GM19043 (cell line): Measurements from ENCODE around the gene SLX4.
"Not testable (repeated sequence)": the region's sequence is repeated elsewhere in the genome, so short reads cannot be mapped to it uniquely, and the experiment has no call there.

Experiments
- ATAC-seq: cut with Tn5 transposase; IDR thresholded peaks from one replicate; pipeline ENCODE4 v1.9.1; 2021; ENCODE audit warnings: low read depth; ENCODE audit not compliant: unreplicated experiment

SLX4 gene, protein sequence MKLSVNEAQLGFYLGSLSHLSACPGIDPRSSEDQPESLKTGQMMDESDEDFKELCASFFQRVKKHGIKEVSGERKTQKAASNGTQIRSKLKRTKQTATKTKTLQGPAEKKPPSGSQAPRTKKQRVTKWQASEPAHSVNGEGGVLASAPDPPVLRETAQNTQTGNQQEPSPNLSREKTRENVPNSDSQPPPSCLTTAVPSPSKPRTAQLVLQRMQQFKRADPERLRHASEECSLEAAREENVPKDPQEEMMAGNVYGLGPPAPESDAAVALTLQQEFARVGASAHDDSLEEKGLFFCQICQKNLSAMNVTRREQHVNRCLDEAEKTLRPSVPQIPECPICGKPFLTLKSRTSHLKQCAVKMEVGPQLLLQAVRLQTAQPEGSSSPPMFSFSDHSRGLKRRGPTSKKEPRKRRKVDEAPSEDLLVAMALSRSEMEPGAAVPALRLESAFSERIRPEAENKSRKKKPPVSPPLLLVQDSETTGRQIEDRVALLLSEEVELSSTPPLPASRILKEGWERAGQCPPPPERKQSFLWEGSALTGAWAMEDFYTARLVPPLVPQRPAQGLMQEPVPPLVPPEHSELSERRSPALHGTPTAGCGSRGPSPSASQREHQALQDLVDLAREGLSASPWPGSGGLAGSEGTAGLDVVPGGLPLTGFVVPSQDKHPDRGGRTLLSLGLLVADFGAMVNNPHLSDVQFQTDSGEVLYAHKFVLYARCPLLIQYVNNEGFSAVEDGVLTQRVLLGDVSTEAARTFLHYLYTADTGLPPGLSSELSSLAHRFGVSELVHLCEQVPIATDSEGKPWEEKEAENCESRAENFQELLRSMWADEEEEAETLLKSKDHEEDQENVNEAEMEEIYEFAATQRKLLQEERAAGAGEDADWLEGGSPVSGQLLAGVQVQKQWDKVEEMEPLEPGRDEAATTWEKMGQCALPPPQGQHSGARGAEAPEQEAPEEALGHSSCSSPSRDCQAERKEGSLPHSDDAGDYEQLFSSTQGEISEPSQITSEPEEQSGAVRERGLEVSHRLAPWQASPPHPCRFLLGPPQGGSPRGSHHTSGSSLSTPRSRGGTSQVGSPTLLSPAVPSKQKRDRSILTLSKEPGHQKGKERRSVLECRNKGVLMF (N-terminal part only)

DNA sequence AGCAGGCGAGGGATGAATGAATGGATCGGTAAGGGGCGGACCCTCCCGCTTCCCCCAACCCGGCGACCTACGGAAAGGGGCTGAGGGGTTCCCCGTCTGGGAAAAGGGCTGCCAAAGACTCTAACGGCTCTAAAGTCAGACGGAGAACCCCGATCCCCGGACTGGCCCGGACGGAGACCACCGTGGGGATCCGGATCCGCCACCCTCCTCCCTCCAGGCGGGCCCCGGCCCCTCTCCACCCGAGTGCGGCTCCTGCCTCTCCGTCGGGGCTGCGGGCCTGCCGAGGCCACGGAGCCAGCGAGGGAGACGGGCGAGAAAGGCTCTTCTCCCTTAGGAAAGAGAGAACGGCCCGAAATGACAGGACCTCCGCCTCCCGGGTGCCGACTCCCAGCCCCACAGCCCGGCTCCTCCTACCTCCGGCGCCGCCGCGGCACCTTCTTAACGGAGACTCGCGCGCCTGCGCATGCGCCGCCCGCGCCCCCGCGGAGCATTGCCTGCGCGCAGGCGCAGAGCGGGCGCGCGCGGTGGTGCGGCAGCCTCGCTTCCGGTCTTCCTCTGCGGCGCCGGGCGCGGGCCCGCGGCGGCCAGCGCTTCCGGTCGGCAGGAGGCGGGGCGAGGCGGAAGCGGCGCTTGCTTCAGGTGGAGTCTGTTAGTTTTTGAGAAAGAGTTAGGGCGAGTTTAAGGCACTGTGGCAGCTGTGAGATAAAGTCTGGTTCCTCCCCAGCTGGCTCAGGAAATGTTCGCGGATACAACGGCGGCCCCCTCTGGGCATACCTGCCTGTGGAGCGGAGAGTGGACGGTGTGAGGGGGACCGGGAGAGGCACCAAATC, at the start of gene SLX4:
TSS of gene SLX4 (minus strand) at position 461 of the 830 bp plus-strand sequence. CDS start 2,642 bp downstream, outside the sequence.
- ATAC-seq = peak; percentile 81

DNA sequence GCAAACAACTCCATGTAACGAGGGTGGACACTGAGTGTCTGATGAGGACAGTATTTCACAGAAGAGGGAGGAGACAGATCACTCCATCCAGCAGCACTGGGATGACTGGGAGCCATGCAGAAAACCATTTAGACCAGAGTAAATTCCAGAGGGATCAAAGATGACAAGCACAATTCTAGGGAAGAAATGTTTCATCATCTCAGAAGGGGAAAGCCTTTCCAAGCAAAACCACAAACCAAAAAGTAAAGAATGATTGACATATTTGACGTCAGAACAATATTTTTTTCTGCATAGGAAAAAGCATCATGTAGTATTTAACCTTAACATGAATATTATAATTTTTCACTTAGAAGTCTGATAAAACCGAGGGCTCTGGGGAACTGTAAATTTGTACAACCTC, 47.8 kb upstream of the SLX4 start:
- no peak for ATAC-seq

DNA sequence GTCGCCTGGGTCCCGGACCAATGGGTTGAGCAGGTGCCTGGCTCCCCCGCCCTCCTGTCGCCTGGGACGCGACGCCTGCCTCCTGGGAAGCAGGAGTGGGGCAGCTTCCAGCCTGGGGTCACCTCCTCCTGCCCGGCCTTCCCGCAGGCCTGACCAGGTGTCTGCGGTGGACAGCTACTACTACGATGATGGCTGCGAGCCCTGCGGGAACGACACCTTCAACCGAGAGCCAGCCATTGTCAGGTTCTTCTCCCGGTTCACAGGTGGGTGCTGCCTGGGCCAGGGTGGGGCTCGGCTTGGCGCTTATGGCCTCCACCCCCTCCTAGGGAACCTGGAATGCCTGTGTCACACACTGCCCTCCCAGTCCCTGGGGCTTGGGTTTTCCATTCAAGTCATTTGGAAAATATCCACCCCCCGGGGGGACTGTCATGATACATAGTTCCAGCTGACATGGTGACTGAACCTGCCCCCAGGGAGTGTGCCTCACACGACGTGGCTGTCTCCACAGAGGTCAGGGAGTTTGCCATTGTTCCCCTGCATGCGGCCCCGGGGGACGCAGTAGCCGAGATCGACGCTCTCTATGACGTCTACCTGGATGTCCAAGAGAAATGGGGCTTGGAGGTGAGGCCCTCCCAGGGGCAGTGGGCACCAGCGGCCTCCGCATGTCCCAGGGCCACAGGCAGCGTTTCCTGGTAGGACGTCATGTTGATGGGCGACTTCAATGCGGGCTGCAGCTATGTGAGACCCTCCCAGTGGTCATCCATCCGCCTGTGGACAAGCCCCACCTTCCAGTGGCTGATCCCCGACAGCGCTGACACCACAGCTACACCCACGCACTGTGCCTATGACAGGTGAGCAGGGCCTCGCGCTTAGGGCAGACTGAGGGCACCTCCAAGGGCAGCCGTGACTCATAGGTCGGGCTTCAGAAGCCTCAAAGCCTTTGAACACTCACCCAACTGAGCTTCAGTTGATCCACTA, 45.4 kb upstream of the SLX4 start:
- ATAC-seq = no peak

DNA sequence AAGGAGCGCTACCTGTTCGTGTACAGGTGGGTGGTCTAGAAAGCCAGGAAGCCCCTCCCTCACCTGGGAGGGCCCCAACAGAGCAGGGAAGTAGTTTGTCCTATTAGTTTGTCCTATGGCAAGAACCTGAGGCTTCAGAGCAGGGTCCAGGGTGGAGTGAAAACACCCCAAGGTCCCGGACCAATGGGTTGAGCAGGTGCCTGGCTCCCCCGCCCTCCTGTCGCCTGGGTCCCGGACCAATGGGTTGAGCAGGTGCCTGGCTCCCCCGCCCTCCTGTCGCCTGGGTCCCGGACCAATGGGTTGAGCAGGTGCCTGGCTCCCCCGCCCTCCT, 44.7 kb upstream of the SLX4 start:
- not testable (repeated sequence) for ATAC-seq

DNA sequence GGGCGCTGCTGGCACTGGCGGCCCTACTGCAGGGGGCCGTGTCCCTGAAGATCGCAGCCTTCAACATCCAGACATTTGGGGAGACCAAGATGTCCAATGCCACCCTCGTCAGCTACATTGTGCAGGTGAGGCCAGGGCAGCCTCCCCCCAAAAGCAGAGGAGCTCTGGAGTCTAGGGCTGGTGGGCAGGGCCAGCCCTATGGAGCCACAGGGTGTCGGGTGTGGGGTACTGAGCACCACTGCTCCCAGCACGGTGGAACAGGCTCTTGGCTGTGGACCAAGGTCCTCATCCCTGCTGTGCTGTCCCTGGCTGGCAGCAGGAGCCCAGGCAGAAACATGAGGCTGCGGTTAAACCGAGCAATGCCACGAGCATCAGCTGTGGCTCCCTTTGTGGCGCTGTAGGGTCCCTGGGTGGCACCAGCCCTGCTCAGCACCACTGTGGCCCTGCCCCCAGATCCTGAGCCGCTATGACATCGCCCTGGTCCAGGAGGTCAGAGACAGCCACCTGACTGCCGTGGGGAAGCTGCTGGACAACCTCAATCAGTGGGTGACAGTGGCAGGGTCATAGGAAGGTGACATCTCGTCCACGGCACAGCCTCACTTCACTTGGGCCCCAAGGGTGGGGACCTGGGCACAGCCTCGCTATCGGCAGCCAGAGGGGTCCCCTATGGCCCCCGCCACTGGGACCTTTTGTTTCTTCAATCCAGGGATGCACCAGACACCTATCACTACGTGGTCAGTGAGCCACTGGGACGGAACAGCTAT, 44.2 kb upstream of the SLX4 start:
- no peak for ATAC-seq

DNA sequence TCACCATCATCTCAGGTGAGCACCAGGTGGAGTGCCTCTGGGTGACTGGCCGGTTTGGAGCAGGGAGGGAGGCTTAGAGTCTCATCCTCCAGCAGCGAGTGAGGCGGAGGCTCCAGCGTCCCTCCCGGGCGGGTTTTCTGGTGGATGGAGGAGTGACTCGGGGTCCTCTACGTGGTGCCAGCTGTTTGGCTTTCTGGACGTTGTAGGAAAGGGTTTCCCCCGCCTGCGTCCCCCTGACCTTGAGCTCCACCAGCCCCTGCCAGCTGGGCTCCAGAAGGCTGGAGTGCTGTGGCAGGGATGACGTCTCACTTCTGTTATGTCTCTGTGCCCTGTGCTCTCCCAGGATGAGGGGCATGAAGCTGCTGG, 43.6 kb upstream of the SLX4 start:
- no peak for ATAC-seq

DNA sequence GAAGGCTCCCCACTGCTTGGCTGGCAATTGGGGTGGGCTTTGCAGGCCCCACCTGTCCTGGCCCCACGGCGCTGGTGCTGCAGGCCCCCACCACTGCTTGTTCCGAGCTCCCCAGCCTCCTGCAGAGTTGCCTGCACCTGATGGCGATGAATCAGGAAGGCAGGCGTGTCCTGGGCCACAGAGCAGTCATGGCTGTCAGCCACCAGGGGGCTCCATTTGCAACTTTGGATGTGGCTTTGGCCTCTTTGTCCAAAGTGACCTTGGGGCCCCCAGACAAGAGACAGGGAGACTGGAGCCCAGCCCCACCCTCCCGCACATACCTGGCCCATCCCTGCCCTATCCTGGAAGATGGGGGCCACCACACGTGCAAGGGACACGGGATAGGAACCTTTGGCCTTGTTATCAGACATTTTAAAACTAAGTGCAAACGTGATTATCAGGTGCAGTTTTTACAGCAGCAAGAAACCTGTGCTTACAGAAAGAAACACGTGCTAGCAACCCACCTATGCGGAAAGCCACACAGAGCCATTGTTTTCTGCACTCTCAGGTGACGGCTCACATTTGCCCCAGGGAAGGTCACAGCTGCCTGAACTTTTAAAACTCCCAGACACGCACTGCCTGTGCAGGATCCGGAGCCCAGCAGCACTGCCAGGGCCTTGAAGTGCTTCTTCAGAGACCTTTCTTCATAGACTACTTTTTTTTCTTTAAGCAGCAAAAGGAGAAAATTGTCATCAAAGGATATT, 43.0 kb upstream of the SLX4 start, which contains the start of gene DNASE1:
TSS of gene DNASE1 (plus strand) at position 443 of the 743 bp plus-strand sequence. CDS start 683 bp downstream, outside the sequence.
- ATAC-seq = no peak

DNA sequence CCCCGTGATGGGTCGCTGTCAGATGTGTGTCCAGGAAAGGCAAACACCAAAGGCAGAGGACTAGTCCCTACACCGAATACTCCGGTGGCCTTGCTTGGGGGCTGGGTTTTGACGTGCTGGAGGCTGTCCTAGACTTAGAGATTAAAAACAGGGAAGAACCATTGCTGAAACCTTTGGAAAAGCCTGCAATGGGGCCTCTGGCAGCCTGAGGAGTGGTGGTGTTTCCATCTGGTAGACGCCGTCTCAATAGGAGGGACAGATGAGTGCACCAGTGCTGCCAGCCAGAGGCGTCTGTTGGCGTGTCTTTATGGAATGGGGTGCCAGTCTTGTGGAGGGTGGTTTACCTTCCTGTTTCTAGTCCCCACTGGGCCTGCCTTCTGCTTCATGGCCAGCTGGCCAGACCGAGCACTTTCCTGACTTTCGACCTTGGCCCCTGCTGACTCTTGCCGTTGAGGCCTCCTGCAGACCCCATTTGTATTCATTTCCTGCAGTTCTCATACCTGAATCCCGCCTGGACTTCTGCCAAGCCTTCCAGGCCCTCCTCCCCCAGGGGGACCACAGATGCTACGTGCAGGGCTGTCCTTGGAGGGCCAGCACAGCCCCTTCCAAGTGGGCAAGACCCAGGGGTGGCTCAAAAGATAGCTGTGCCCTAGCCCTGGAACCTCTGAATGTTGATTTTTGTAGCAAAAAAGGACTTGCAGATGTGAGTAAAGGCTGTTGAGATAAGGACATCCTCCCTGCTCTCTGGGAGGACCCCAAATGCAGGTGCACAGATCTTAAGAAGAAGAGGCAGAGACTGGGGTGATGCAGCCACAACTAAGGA, 41.2 kb upstream of the SLX4 start:
- no peak for ATAC-seq

DNA sequence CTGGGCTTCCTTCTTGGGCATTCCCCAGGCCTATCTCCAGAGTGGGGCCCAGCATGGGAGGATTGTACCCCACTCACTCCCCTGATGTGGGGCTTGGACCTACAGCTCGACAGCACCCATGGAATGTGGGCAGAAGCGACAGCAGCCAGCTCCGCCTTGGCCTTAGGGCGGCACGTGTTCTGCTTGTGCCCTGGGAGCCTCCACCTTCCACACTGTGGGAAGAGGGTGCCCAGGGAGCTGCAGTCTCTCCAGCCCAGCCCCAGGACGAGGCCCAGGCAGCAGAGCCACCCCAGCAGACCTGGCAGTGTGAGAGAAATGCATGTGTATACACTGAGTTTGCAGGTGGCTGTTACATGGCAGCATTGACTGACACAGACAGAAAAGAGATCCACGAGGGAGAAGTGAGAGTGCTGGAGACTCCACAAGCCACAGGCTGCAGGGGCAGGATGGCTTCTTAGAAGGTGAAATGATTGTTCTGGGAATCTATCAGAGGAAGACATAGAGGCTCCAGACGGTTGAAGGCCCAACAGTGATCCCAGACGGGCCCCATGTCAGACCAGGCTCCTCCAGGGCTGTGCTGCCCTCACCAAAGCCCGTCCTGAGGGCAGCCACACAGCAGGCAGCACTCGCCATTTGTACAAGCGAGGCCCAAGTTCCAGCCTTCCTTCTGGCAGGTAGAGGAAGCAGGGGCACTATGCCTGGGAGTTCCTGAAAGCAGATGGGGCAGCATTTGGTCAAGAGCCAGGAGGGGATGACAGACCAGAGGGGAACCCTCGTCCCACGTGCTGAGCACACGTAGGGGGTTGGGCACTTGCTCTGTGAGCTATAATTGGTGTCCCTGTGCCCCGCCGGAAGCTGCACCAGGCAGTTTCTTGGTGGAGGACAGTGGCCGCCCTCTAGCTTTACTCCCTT, 40.3 kb upstream of the SLX4 start:
- ATAC-seq = no peak

DNA sequence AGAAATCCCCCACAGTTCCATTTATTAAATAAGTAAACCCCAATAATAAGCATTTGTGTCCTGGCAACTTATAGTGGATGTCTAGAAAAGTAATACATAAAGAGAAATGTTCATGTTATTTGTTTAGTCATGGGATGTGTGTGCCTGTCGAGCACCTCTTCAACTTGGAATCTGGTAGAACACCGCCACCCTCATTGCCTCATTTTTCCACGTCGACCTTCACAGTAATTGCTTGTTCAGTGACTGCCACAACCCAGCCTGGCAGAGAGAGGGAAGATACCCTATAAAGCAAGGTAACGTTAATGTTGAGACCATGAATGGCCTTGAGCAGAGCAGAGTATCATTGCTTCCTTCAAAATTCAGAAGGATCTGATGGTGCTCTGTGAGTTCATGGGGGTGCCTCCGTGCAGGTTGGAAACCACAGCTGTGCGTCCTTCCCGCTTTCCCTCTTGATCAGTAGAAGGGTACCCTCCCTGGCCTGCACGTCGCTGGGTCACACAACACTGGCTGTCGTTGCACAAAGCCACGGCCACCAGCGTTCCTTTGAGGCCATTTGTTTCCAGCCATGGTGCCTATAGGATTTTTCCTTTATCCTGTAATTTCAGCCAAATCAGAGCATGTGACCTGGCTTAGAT, 39.3 kb upstream of the SLX4 start:
- ATAC-seq = no peak

DNA sequence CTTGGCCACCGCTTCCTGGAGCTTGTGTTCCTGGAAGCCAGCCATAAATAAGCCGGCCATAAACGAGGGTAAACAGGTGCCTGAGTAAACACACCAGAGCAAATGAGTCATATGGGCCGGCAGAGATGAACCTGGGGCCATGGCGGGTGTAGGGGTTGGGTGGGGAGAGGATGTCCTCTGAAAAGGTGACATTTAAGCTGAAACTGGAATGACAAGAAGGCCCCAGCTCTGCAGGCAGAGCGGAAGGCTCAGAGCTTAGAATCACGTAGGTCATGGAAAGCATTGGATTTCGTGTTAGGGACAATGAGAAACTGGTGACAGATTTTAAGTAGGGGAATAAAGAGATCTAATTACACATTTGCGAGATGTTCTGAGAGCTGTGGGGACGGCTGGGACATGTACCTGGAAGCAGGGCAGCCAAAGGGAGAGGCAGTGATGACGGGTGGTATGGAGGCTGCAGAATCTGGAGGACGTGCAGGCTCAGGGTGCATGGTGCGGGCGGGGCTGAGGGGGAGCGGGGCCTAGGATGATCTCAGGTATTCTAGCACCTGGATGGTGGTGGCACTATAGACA, 35.0 kb upstream of the SLX4 start:
- no peak for ATAC-seq

DNA sequence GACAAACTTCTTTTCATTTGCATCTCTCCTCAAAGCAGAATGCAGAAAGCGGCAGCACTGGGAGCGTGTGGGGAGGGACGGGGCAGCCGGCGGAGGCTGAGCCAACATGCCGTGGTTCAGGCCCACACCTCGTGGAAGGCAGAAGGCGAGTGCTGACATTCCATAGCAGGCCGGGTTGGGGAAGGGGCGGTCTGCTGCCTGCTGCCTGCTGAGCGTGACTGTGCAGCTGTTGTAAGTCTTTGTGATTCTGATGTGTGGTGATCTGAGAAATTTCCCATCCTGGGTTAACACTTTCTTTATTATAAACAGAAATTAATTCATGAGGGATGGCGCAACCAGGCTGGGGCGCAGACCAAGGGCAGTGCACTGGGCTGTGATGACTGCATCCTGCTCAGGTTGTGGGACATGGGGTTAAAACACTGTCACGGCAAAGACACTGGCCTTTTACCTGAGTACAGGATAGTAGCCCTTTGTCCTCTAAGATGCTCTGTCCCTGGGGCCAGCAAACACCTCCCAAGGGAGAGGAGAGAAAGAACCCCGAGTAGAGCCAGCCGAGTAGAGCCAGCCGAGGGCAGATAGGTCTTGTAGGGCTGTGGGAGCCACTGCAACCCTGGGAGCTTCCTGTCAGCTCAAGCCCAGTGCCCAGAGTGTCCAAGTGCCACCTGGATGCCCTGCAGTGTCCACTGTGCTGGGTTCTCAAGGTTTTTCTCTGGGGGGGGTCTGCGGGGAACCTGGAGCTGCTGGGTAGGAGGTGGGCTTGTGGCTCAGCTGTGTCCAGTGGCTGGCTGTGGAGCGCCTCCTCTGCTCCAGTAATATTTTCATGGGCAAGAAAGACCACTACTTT, 34.3 kb upstream of the SLX4 start:
- ATAC-seq = no peak

DNA sequence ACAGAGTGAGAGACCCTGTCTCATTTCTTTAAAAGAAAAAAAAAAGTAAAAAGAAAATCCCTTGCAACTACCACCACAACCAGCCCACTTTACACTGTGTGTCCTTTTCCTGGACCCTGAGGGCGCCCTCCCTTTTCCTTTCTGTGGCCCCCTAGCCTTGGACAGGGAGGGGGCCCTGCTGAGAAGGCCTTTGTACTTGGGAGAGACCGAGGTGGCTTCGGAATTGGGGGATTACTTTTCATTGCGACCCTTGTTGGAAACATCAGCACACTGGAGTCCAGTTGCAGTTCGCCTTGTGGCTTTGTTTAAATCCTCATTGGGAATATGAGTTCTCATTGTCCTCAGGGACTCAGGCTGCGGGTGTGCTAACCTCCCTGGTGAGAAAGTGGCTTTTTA, 33.7 kb upstream of the SLX4 start:
- ATAC-seq = no peak

DNA sequence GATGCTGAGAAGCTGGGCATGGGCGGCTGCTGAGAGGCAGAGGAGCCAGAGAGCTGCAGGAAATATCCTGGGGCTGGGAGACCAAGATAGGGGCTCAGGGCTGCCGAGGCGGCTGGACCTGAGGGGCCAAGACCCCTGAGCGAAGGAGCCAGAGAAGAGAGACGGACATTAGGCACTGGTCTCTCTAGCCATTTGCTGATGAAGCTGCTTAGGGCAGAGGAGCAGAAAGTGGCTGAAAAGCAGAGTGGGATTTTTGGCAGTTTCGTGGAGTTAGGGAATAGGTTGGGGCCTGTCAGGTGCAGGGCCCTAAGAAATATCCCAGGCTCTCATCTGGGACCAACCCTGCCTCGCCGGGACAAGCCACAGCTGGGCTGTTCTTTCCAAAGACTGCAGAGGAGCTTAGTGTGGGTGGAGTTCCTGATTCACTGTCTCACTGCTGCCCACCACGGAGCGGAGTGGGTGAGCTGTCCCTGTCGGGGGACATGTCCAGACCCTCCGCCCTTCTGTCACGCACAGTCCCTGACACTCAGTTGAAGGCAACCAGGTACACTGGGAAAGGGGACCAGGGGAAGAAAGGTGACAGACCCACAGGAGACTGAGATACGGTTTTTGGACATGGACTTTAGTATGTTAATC, 31.8 kb upstream of the SLX4 start:
- ATAC-seq = no peak
